ENCODE measurements around the gene NUDCD2. TPM values are rescaled to one million over a fixed set of nuclear protein-coding genes. Genes with fewer than 3 reads are reported as not detected.

Gene NUDCD2
- total RNA-seq, 1 donor from 2014 or later: 6.6 TPM

DNA sequence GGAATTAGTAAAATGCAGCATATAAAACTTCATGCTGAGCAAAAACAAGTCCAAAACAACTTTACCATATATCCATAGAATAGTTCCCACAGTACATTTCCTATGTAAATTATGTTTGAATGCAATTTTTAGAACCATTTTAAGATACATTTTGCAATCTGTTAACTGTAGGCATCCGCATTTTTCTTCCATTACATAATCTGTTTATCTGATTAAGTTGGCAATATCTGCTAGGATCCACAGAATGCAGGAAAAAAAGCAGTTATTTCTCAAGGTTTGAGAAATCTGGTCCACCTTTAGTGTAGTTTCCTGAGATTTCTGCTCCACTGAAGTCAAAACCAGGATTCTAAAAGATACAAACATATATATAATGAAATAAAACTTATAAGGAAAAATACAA, 6.2 kb downstream of the NUDCD2 start:
- H3K4me3 ChIP-seq (ENCODE audit: low read depth, low read length): no peak overlapping the region
- TF ChIP-seq, protein P1, sequence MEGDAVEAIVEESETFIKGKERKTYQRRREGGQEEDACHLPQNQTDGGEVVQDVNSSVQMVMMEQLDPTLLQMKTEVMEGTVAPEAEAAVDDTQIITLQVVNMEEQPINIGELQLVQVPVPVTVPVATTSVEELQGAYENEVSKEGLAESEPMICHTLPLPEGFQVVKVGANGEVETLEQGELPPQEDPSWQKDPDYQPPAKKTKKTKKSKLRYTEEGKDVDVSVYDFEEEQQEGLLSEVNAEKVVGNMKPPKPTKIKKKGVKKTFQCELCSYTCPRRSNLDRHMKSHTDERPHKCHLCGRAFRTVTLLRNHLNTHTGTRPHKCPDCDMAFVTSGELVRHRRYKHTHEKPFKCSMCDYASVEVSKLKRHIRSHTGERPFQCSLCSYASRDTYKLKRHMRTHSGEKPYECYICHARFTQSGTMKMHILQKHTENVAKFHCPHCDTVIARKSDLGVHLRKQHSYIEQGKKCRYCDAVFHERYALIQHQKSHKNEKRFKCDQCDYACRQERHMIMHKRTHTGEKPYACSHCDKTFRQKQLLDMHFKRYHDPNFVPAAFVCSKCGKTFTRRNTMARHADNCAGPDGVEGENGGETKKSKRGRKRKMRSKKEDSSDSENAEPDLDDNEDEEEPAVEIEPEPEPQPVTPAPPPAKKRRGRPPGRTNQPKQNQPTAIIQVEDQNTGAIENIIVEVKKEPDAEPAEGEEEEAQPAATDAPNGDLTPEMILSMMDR (IDR thresholded peaks at IDR 0.05; ENCODE audit: insufficient read depth, low read length, severe bottlenecking): no peak
- DNase-seq (ENCODE audit: low read depth) (no peak), FAIRE-seq (no peak)
- H3K36me3 ChIP-seq (ENCODE audit: control insufficient read depth, insufficient read depth, low read length): peaks cover 1% of the 10 kb centered on the region
- H3K27me3 ChIP-seq (ENCODE audit: control insufficient read depth, insufficient read depth, low read length): no peaks in the 10 kb centered on the region

DNA sequence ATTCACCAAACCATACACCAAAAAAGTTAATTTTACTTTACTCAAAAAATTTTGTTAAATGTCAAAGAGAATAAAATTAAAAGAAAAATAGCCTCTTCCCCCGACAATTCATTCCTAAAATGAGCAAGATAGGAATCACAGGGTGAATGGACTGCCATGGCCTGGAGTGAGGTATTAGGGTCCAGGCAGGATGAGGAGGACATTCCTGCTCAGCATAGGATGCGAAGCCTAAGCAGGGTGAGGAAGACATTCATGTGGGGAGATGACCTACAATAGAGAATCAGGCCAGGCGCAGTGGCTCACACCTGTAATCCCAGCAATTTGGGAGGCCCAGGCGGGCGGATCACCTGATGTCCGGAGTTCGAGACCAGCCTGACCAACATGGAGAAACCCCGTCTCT, 8.4 kb downstream of the NUDCD2 start:
- DNase-seq (ENCODE audit: low read depth) (no peak), FAIRE-seq (no peak)
- no peak overlapping the region for H3K4me3 ChIP-seq (ENCODE audit: low read depth, low read length)
- H3K36me3 ChIP-seq (ENCODE audit: control insufficient read depth, insufficient read depth, low read length): peaks cover 6% of the 10 kb centered on the region
- H3K27me3 ChIP-seq (ENCODE audit: control insufficient read depth, insufficient read depth, low read length): no peaks in the 10 kb centered on the region
- TF ChIP-seq, protein P1 (IDR thresholded peaks at IDR 0.05; ENCODE audit: insufficient read depth, low read length, severe bottlenecking): no peak

- no peak for FAIRE-seq
- no peaks in the 10 kb centered on the region for H3K27me3 ChIP-seq (ENCODE audit: control insufficient read depth, insufficient read depth, low read length)
- TF ChIP-seq, protein P1 (IDR thresholded peaks at IDR 0.05; ENCODE audit: insufficient read depth, low read length, severe bottlenecking): no peak
- DNase-seq (ENCODE audit: low read depth): no peak
- H3K4me3 ChIP-seq (ENCODE audit: low read depth, low read length): no peak overlapping the region
- H3K36me3 ChIP-seq (ENCODE audit: control insufficient read depth, insufficient read depth, low read length): peaks cover 6% of the 10 kb centered on the region
These were observed 11.4 kb downstream of the NUDCD2 start for GRCh38 chr5:163448491-163448890.

DNA sequence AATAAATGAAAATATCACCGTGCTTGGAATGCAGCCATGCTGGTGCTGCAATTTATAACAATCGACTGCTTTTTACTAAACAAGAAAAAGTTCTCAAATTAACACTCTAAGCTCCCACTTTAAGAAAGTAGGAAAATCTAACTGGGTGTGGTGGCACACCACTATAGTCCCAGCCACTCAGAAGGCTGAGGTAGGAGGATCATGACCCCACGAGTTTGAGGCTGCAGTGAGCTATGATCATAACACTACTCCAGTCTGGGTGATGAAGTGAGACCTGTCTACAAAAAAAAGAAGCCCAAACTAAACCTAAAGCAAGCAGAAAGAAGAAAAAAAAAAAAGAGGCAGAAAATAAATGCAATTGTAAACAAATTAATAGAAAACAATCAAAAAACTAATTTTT, 12.0 kb downstream of the NUDCD2 start:
- FAIRE-seq (no peak), DNase-seq (ENCODE audit: low read depth) (no peak)
- TF ChIP-seq, protein P1 (IDR thresholded peaks at IDR 0.05; ENCODE audit: insufficient read depth, low read length, severe bottlenecking): no peak
- peaks cover 6% of the 10 kb centered on the region for H3K36me3 ChIP-seq (ENCODE audit: control insufficient read depth, insufficient read depth, low read length)
- H3K4me3 ChIP-seq (ENCODE audit: low read depth, low read length): no peak overlapping the region
- H3K27me3 ChIP-seq (ENCODE audit: control insufficient read depth, insufficient read depth, low read length): no peaks in the 10 kb centered on the region

DNA sequence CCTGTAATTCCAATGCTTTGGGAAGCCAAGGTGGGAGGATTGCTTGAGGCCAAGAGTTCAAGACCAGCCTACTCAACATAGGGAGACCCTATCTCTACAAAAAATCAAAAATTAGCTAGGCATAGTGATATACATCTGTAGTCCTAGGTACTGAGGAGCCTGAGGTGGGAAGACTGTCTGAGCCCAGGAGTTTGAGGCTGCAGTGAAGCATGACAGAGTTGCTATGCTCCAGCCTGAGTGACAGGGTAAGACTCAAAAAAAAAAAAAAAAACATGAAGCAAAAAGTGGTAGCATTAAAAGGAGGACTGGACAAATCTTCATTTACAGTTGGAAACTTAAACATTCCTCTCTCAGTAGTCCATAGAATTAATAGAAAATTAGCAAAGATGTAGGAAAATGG, 12.7 kb downstream of the NUDCD2 start:
- H3K27me3 ChIP-seq (ENCODE audit: control insufficient read depth, insufficient read depth, low read length): no peaks in the 10 kb centered on the region
- TF ChIP-seq, protein P1 (IDR thresholded peaks at IDR 0.05; ENCODE audit: insufficient read depth, low read length, severe bottlenecking): no peak
- H3K36me3 ChIP-seq (ENCODE audit: control insufficient read depth, insufficient read depth, low read length): peaks cover 6% of the 10 kb centered on the region
- no peak for FAIRE-seq
- no peak overlapping the region for H3K4me3 ChIP-seq (ENCODE audit: low read depth, low read length)
- no peak for DNase-seq (ENCODE audit: low read depth)

DNA sequence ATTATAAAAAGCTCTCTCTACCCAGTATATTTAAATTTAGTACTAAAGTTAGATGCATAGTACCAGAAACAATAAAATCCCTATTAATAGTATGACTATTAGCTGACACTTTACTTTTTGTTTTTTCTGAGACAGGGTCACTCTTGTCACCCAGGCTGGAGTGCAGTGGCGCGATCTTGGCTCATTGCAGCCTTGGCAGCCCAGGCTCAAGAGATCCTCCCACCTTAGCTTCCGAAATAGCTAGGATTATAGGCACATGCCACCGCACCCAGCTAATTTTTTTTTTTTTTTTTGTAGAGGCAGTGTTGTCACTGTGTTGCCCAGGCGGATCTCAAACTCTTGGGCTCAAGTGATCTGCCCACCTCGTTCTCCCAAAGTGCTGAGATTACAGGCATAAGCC, 14.6 kb downstream of the NUDCD2 start:
- Histone ChIP-seq H3K36me3 (ENCODE audit: control insufficient read depth, insufficient read depth, low read length) (peaks cover 9% of the 10 kb centered on the region), H3K4me3 (ENCODE audit: low read depth, low read length) (no peak overlapping the region), H3K27me3 (ENCODE audit: control insufficient read depth, insufficient read depth, low read length) (no peaks in the 10 kb centered on the region)
- FAIRE-seq (no peak), DNase-seq (ENCODE audit: low read depth) (no peak)
- TF ChIP-seq, protein P1 (IDR thresholded peaks at IDR 0.05; ENCODE audit: insufficient read depth, low read length, severe bottlenecking): no peak
